K562 (cell line): Measurements from ENCODE around the gene AIRE. TPM values are rescaled to one million over a fixed set of nuclear protein-coding genes. Genes with fewer than 3 reads are reported as not detected.

Experiments
- ATAC-seq: fragments of 200-7000 bp; cut with Tn5 transposase; 3 replicates; pipeline ENCODE4 v1.9.1; 2020; ENCODE audit warnings: moderate library complexity
- BruUV-seq: library from RNA; stranded (reverse); fragments of 400-500 nt; replicated peaks from 2 replicates; lab custom pipeline; 2021; lab: Mats Ljungman, UMichigan
- CTCF ChIA-PET: fragments of 300-600 bp; formaldehyde crosslinking; extraction: SDS; loops from one replicate; lab custom pipeline; 2021; ENCODE audit warnings: low intra/inter-chr PET ratio; lab: Yijun Ruan, JAX
- POLR2A ChIA-PET: fragments of 300-600, 350-650 bp; sonication (Branson Sonifier 250); formaldehyde crosslinking; extraction: SDS; loops from one replicate; lab custom pipeline; 2021; ENCODE audit warnings: antibody characterized with exemption, inconsistent platforms; lab: Yijun Ruan, JAX
- DNase-seq, 4 experiments: peaks; one replicate each; pipeline versions ENCODE4 v3.0.0 to v3.0.0-alpha.2; 2011 to 2018; ENCODE audit warnings: low spot score in 3 of 4, mixed read lengths in 3 of 4; ENCODE audit errors: extremely low read depth in 1 of 4
- FAIRE-seq: peaks from 2 replicates; lab custom pipeline; 2011; peaks lifted over from hg19 to GRCh38; lab: Jason Lieb, UNC
- H2AFZ ChIP-seq: 2 replicates; pipeline ENCODE4 v1.6.0; 2011; ENCODE audit warnings: low read depth, low read length, control low read depth, inconsistent platforms
- H3K27ac ChIP-seq: fragments of 200-600 bp; 3 replicates; pipeline ENCODE4 v1.8.0; 2011; ENCODE audit warnings: low read depth, mild to moderate bottlenecking, control low read depth, inconsistent platforms, low read length, moderate library complexity, mixed read lengths; ENCODE audit errors: extremely low read depth
- H3K27me3 ChIP-seq, 2 experiments: fragments of 300-600 bp in 1 of 2; 2 replicates in 1 of 2; 3 replicates in 1 of 2; pipeline versions ENCODE4 v1.6.0 to v1.8.0; 2011; ENCODE audit warnings: inconsistent platforms in 2 of 2, low read length in 2 of 2, mild to moderate bottlenecking in 1 of 2, mixed read lengths in 1 of 2, moderate library complexity in 1 of 2; ENCODE audit not compliant: control insufficient read depth in 2 of 2, insufficient read depth in 2 of 2
- H3K36me3 ChIP-seq: fragments of 300-600 bp; 3 replicates; pipeline ENCODE4 v1.8.0; 2011; ENCODE audit warnings: mild to moderate bottlenecking, low read length, inconsistent platforms; ENCODE audit not compliant: control insufficient read depth, insufficient read depth
- H3K4me1 ChIP-seq, 2 experiments: fragments of 200-600 bp in 1 of 2; replicated peaks in 1 of 2; 2 replicates in 1 of 2; 3 replicates in 1 of 2; pipeline versions ENCODE4 v1.5.1 to v1.8.0; 2011; ENCODE audit warnings: inconsistent platforms in 2 of 2, low read length in 2 of 2, mild to moderate bottlenecking in 1 of 2, mixed read lengths in 1 of 2, moderate library complexity in 1 of 2; ENCODE audit not compliant: control insufficient read depth in 2 of 2, insufficient read depth in 2 of 2
- H3K4me2 ChIP-seq: 2 replicates; pipeline ENCODE4 v1.6.1; 2011; ENCODE audit warnings: low read length, control low read depth, inconsistent platforms, mixed read lengths; ENCODE audit not compliant: insufficient read depth
- H3K4me3 ChIP-seq: fragments of 200-600 bp; sonication (generic), shearing (Covaris generic); 2 replicates; pipeline ENCODE4 v1.5.1; 2016; ENCODE audit warnings: control low read depth, inconsistent platforms
- H3K79me2 ChIP-seq: fragments of 200-600 bp; 3 replicates; pipeline ENCODE4 v1.8.0; 2011; ENCODE audit warnings: low read length, inconsistent platforms; ENCODE audit not compliant: control insufficient read depth, insufficient read depth
- H3K9ac ChIP-seq, 2 experiments: 2 replicates each; pipeline versions ENCODE4 v1.6.0 to v1.6.1; 2011; ENCODE audit warnings: low read depth in 2 of 2, low read length in 2 of 2, control low read depth in 1 of 2, inconsistent platforms in 1 of 2, mild to moderate bottlenecking in 1 of 2, mixed read lengths in 1 of 2; ENCODE audit not compliant: insufficient read depth in 1 of 2
- H3K9me1 ChIP-seq: one replicate; pipeline ENCODE4 v1.6.0; 2011; ENCODE audit warnings: inconsistent platforms, mild to moderate bottlenecking, low read length, moderate library complexity; ENCODE audit not compliant: control insufficient read depth, insufficient read depth
- H3K9me3 ChIP-seq: replicated peaks from 2 replicates; pipeline ENCODE4 v1.5.1; 2011; ENCODE audit warnings: low read depth, low read length, inconsistent platforms; ENCODE audit not compliant: control insufficient read depth, insufficient read depth
- H4K20me1 ChIP-seq: replicated peaks from 2 replicates; pipeline ENCODE4 v1.6.1; 2011; ENCODE audit warnings: low read length, inconsistent platforms, mixed read lengths; ENCODE audit not compliant: control insufficient read depth, insufficient read depth
- BHLHE40 ChIP-seq: IDR thresholded peaks from 2 replicates; pipeline ENCODE4 v1.6.1; 2011; ENCODE audit warnings: low read length, improper control_type of control experiment
- CBFA2T3 ChIP-seq: fragments of 450-650 bp; IDR thresholded peaks from 2 replicates; pipeline ENCODE4 v1.6.1; 2017
- E2F6 ChIP-seq, 2 experiments: IDR thresholded peaks; 2 replicates each; pipeline ENCODE4 v1.6.1; 2011; ENCODE audit warnings: borderline replicate concordance in 1 of 2, control low read depth in 1 of 2, low read depth in 1 of 2, low read length in 1 of 2, mild to moderate bottlenecking in 1 of 2, mixed read lengths in 1 of 2, moderate library complexity in 1 of 2; ENCODE audit not compliant: insufficient read depth in 1 of 2, insufficient read length in 1 of 2, poor library complexity in 1 of 2, severe bottlenecking in 1 of 2; ENCODE audit errors: extremely low read depth in 1 of 2
- HES1 ChIP-seq: fragments of 450-650 bp; IDR thresholded peaks from 2 replicates; pipeline ENCODE4 v1.6.1; 2016; ENCODE audit warnings: low read depth, mild to moderate bottlenecking, moderate library complexity
- HNRNPH1 ChIP-seq: fragments of 200-400 bp; formaldehyde crosslinking; optimal IDR thresholded peaks from 2 replicates; pipeline ENCODE3; 2017; ENCODE audit warnings: low read depth, mild to moderate bottlenecking, low read length, moderate library complexity
- PATZ1 ChIP-seq: fragments of 250-450 bp; sonication (Bioruptor Pico); IDR thresholded peaks from 2 replicates; pipeline ENCODE4 v1.5.0; 2020; ENCODE audit warnings: mild to moderate bottlenecking, borderline replicate concordance
- PHB2 ChIP-seq: fragments of 450-650 bp; IDR thresholded peaks from 2 replicates; pipeline ENCODE4 v1.6.1; 2017; ENCODE audit warnings: low read depth
- POLR2G ChIP-seq: fragments of 200-400 bp; formaldehyde crosslinking; IDR thresholded peaks from 2 replicates; pipeline ENCODE4 v1.6.1; 2017; ENCODE audit warnings: low read depth, mild to moderate bottlenecking, antibody characterized with exemption, low read length, moderate library complexity
- PYGO2 ChIP-seq: fragments of 450-650 bp; IDR thresholded peaks from 2 replicates; pipeline ENCODE4 v1.6.1; 2016; ENCODE audit warnings: mild to moderate bottlenecking, missing genetic modification characterization, moderate library complexity, missing compliant biosample characterization
- RFX5 ChIP-seq: IDR thresholded peaks from 2 replicates; pipeline ENCODE4 v1.6.1; 2011; ENCODE audit warnings: low read depth, mild to moderate bottlenecking, improper control_type of control experiment, low read length
- THRA ChIP-seq: fragments of 450-650 bp; IDR thresholded peaks from 2 replicates; pipeline ENCODE4 v1.6.1; 2017; ENCODE audit warnings: mild to moderate bottlenecking, moderate library complexity
- USF1 ChIP-seq: sonication (generic); formaldehyde crosslinking; IDR thresholded peaks from 2 replicates; pipeline ENCODE4 v1.9.0; 2022; ENCODE audit warnings: mild to moderate bottlenecking, missing genetic modification reagents
- ZC3H4 ChIP-seq: sonication (generic); formaldehyde crosslinking; IDR thresholded peaks from 2 replicates; pipeline ENCODE4 v1.9.0; 2021; ENCODE audit warnings: missing genetic modification reagents, borderline replicate concordance
- ZEB2 ChIP-seq: fragments of 450-650 bp; IDR thresholded peaks from 2 replicates; pipeline ENCODE4 v1.6.1; 2016
- ZNF707 ChIP-seq: fragments of 250-450 bp; sonication (Bioruptor Pico); conservative IDR thresholded peaks from 2 replicates; pipeline ENCODE4 v1.8.0; 2022; ENCODE audit warnings: inconsistent platforms, mild to moderate bottlenecking, moderate library complexity
- WGBS: fragments of 100-300 bp; shearing (Covaris generic); methylation state at CpG from one replicate; pipeline ENCODE4 v1.1.6; 2016; ENCODE audit warnings: low coverage, mixed read lengths; ENCODE audit not compliant: insufficient coverage; ENCODE audit errors: missing lambda C conversion rate; 5-methylcytosine and 5-hydroxymethylcytosine counted together
- in situ Hi-C: fragments of 300-500 bp; cut with MboI; formaldehyde crosslinking; loops from 4 replicates; pipeline ENCODE4 v1.15.0; 2018; ENCODE audit warnings: inconsistent platforms, mixed read lengths
- intact Hi-C: fragments of 100-400 bp; cut with micrococcal nuclease; formaldehyde crosslinking; loops from 2 replicates; pipeline ENCODE4 v1.14.2; 2022
- polyA plus RNA-seq, 8 experiments: library from polyadenylated mRNA; depleted of rRNA in 4 of 8; stranded (reverse) in 5 of 8; unstranded in 3 of 8; fragments of >200 nt; fragmentation: Nextera tagmentation in 2 of 8; fragmentation: Illumina TruSeq in 1 of 8; extraction: Ambion mirVana in 2 of 8; extraction: Trizol in 1 of 8; gene quantifications; 2 replicates each; pipeline versions ENCODE4 v1.2.1 to v1.2.3, GENCODE V29; 2011 to 2014; ENCODE audit warnings: inconsistent platforms in 1 of 8, missing spikeins in 1 of 8
- total RNA-seq, 7 experiments: library from RNA; depleted of rRNA in 6 of 7; stranded (reverse); fragments of >200 nt in 6 of 7; fragmentation: Illumina TruSeq in 2 of 7; extraction: Trizol in 2 of 7; gene quantifications; 2 replicates each; pipeline versions ENCODE4 v1.2.1 to v1.2.3, GENCODE V29; 2011 to 2021; ENCODE audit warnings: low replicate concordance in 1 of 7

AIRE gene
- total and polyA plus RNA-seq, 9 of the 15 experiments (the other 6 are each of a cell fraction or from before 2014, with no cell fraction given): 0.01 TPM; not detected in 8

GRCh38 chr21:44331650-44332307 is 46.1 kb downstream of the AIRE start:
- peaks cover 12% of the 10 kb centered on the region; the same call in 1 of the 3 replicates for H3K36me3 ChIP-seq
- H3K4me2 ChIP-seq: no peak overlapping the region
- no peak overlapping the region for H3K4me3 ChIP-seq
- 47% methylated on average over 20 of the region's 20 CpGs for WGBS
- no TSS peak for BruUV-seq
- FAIRE-seq (no peak), DNase-seq (no peak), ATAC-seq (no peak; the same call in 2 of the 3 replicates)
- no peaks in the 10 kb centered on the region for H3K27me3 ChIP-seq
- ChIA-PET CTCF (no interaction called here), POLR2A (interaction anchor here (0.6 to 1.1 kb wide), 5 partner anchors 9 to 162 kb away, joined by 3 to 5 read pairs (median 4); no protein-coding TSS in a partner anchor)
- in situ Hi-C loops (no loop called here), intact Hi-C loops (no loop called here)
- peaks cover 7% of the 10 kb centered on the region for H3K9me1 ChIP-seq
- peaks cover 0 to 68% of the 10 kb centered on the region in 2 experiments; a peak in 2 of 5 replicates for H3K4me1 ChIP-seq
- peak overlapping the region in 1 of 2 experiments; percentile 43; a peak in 1 of 4 replicates for H3K9ac ChIP-seq
- H3K9me3 ChIP-seq: no peaks in the 10 kb centered on the region
- peaks cover 15% of the 10 kb centered on the region for H4K20me1 ChIP-seq
- H2AFZ ChIP-seq: no peak overlapping the region
- H3K27ac ChIP-seq: no peak overlapping the region
- no peaks in the 10 kb centered on the region for H3K79me2 ChIP-seq
- TF ChIP-seq HES1 (no peak), ZNF707 (CRISPR knock-in tag) (no peak), THRA (no peak), PATZ1 (no peak), BHLHE40 (peak; percentile 74), PYGO2 (no peak), E2F6 (IDR thresholded peaks at IDR 0.05; ENCODE audit: borderline replicate concordance in 1 of 2, extremely low read depth in 1 of 2, insufficient read depth in 1 of 2, insufficient read length in 1 of 2, low read depth in 1 of 2, low read length in 1 of 2, poor library complexity in 1 of 2, severe bottlenecking in 1 of 2) (peak; percentile 26 to 71), RFX5 (no peak), POLR2G (peak; percentile 29; the same call in 1 of the 2 replicates), ZEB2 (no peak), HNRNPH1 (no peak), PHB2 (no peak), ZC3H4 (0 out of 2 replicates have a peak, but pooled peaks have one; percentile 51), USF1 (CRISPR knock-in tag) (peak; percentile 25; the same call in 1 of the 2 replicates), CBFA2T3 (no peak)
